ENCODE results near the gene DGLUCY.
"Not testable (repeated sequence)": the region's sequence is repeated elsewhere in the genome, so short reads cannot be mapped to it uniquely, and the experiment has no call there.

Gene DGLUCY

GRCh38 chr14:91238661-91239060 is 124.8 kb downstream of the DGLUCY start:
- no peak for TF ChIP-seq CTCF (IDR thresholded peaks at IDR 0.05)
- no peak for DNase-seq (ENCODE audit: low spot score)

GRCh38 chr14:91241863-91242262 is 128.0 kb downstream of the DGLUCY start:
- Histone ChIP-seq H3K27ac (peak overlapping the region in 1 of 2 donors; percentile 11), H3K4me3 (no peak overlapping the region)

More at GRCh38 chr14:91238661-91239060, 124.8 kb downstream of the DGLUCY start:
- Histone ChIP-seq H3K27ac (no peak overlapping the region), H3K4me3 (no peak overlapping the region)

GRCh38 chr14:91242635-91243034 is 128.8 kb downstream of the DGLUCY start:
- no peak overlapping the region for H3K4me3 ChIP-seq
- DNase-seq (ENCODE audit: low spot score), result no peak

More at GRCh38 chr14:91241863-91242262, 128.0 kb downstream of the DGLUCY start:
- no peak for DNase-seq (ENCODE audit: low spot score)
- no peak for TF ChIP-seq CTCF (IDR thresholded peaks at IDR 0.05)

GRCh38 chr14:91243074-91243471 is 129.2 kb downstream of the DGLUCY start:
- Histone ChIP-seq H3K4me3 (no peak overlapping the region), H3K27ac (peak overlapping the region in 1 of 2 donors; percentile 56)
- no peak for DNase-seq (ENCODE audit: low spot score)
- TF ChIP-seq CTCF (IDR thresholded peaks at IDR 0.05), result no peak

More at GRCh38 chr14:91242635-91243034, 128.8 kb downstream of the DGLUCY start:
- peak overlapping the region in 1 of 2 donors; percentile 11 for H3K27ac ChIP-seq
- TF ChIP-seq CTCF (IDR thresholded peaks at IDR 0.05), result no peak

GRCh38 chr14:91244501-91244901 is 130.6 kb downstream of the DGLUCY start, which contains the start of gene GPR68:
Gene GPR68, minus strand, starts transcription at chr14:91244704. Its CDS starts 9,654 bp downstream, at chr14:91235050.
- DNase-seq (ENCODE audit: low spot score), result no peak
- no peak for TF ChIP-seq CTCF (IDR thresholded peaks at IDR 0.05)
- Histone ChIP-seq H3K4me3 (peak within 1 kb of the TSS; percentile 51), H3K27ac (peak within 1 kb of the TSS in 1 of 2 donors; percentile 56)

- peak overlapping the region in 1 of 2 donors; percentile 56 for H3K27ac ChIP-seq
- peak overlapping the region; percentile 51 for H3K4me3 ChIP-seq
- DNase-seq (ENCODE audit: low spot score), result no peak
- TF ChIP-seq CTCF (IDR thresholded peaks at IDR 0.05), result no peak
These were observed 131.2 kb downstream of the DGLUCY start for GRCh38 chr14:91245029-91245428.

GRCh38 chr14:91245616-91246015 is 131.7 kb downstream of the DGLUCY start:
- H3K27ac ChIP-seq; DNase-seq (ENCODE audit: low spot score); H3K4me3 ChIP-seq: not testable (repeated sequence)

All from coronary artery (tissue), 2 donors.